ENCODE measurements around the gene SLC36A3. TPM values are rescaled to one million over a fixed set of nuclear protein-coding genes. Genes with fewer than 3 reads are reported as not detected.

The SLC36A3 gene
- total RNA-seq, 1 experiment from 2014 or later, result not detected

DNA sequence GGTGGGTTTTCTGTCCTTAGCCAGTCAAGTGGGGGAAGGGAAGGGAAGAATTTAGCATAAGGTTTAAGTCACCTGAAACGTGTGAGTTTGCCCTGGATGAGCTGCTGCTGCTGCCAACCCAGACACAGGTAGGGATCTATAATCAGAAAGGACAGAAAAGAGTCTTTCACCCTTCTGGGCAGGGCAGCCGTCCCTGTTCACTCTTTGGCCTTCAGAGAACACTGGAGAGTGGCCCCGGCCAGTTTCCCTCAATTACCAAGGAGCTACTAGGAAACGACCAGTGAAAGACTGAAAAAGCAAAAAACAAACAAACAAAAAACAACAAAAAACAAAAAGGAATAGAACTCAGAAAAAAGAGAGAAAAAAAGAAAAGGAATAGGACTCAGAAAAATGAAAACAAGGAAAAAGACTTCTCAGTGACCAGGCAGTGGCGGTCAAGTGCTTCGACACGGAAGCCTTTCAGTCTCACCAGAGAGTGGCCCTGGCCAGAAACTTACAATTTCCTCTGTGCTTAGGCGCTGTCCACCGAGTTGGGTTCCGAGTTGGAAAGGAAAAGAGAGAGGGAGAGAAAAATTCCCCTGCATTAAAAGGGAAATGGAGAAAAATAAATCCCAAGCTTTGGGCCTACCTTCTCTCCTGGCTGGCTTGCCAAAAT, 53.1 kb downstream of the SLC36A3 start (continued):
- no peak for TF ChIP-seq MLX (CRISPR knock-in tag; IDR thresholded peaks at IDR 0.05)

GRCh38 chr5:151249281-151249680, 54.3 kb downstream of the SLC36A3 start:
- TF ChIP-seq E2F5 (CRISPR knock-in tag; IDR thresholded peaks at IDR 0.05) (no peak), GRHL2 (CRISPR knock-in tag; IDR thresholded peaks at IDR 0.05; ENCODE audit: insufficient replicate concordance, severe bottlenecking) (no peak), SMAD3 (CRISPR knock-in tag; IDR thresholded peaks at IDR 0.05; ENCODE audit: borderline replicate concordance) (no peak), FOXJ3 (CRISPR knock-in tag; IDR thresholded peaks at IDR 0.05; ENCODE audit: borderline replicate concordance) (no peak), OVOL2 (CRISPR knock-in tag; IDR thresholded peaks at IDR 0.05; ENCODE audit: borderline replicate concordance) (no peak), NR3C1 (CRISPR knock-in tag; conservative IDR thresholded peaks at IDR 0.05; ENCODE audit: low read depth) (no peak), ZNF396 (CRISPR knock-in tag; IDR thresholded peaks at IDR 0.05; ENCODE audit: borderline replicate concordance) (no peak), JAZF1 (CRISPR knock-in tag; IDR thresholded peaks at IDR 0.05) (no peak), SOX15 (CRISPR knock-in tag; IDR thresholded peaks at IDR 0.05) (no peak)
- TF ChIP-seq, protein P1, sequence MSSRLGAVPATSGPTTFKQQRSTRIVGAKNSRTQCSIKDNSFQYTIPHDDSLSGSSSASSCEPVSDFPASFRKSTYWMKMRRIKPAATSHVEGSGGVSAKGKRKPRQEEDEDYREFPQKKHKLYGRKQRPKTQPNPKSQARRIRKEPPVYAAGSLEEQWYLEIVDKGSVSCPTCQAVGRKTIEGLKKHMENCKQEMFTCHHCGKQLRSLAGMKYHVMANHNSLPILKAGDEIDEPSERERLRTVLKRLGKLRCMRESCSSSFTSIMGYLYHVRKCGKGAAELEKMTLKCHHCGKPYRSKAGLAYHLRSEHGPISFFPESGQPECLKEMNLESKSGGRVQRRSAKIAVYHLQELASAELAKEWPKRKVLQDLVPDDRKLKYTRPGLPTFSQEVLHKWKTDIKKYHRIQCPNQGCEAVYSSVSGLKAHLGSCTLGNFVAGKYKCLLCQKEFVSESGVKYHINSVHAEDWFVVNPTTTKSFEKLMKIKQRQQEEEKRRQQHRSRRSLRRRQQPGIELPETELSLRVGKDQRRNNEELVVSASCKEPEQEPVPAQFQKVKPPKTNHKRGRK (CRISPR knock-in tag; IDR thresholded peaks at IDR 0.05; ENCODE audit: borderline replicate concordance), result no peak
- Mint-ChIP-seq H3K36me3 (no peaks in the 10 kb centered on the region), H3K4me3 (no peak overlapping the region), H3K9me3 (no peaks in the 10 kb centered on the region), H3K27me3 (ENCODE audit: low read depth) (peaks cover 6% of the 10 kb centered on the region), H3K4me1 (peaks cover 28% of the 10 kb centered on the region), H3K27ac (no peak overlapping the region)
- POLR2A ChIA-PET, result no interaction called here
- ATAC-seq (no peak), DNase-seq (ENCODE audit: low spot score) (no peak)
- CTCF ChIA-PET, result interaction anchor here (0.6 kb wide), 1 partner anchor 134 kb away, joined by 3 read pairs; no protein-coding TSS in a partner anchor

DNA sequence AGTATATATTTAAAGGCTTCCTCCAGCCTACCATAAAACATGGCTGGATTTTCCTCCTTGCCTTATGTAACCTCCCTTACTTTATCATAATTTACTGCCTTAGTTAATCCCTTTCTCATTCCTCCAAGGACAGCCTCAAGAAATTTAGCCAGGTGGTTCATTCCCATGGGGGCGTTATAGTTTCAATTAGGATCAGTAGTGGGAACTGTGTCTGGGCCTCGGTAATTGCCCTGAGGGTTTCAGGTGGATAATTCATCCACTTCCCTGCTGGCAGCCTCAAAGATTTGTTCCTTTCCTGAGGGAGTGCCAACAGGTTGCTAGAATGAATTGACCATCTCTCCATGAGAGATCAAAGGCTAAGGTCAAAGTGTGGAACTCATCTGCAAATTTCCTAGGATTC, 54.9 kb downstream of the SLC36A3 start:
- CTCF ChIA-PET, result interaction anchor here (0.6 to 1.5 kb wide), 2 partner anchors 10 to 133 kb away, joined by 3 to 5 read pairs; no protein-coding TSS in a partner anchor
- H3K9me3 Mint-ChIP-seq, result no peaks in the 10 kb centered on the region
- POLR2A ChIA-PET, result no interaction called here

More for the DNA sequence above, 54.9 kb downstream of the SLC36A3 start:
- TF ChIP-seq, protein P2, sequence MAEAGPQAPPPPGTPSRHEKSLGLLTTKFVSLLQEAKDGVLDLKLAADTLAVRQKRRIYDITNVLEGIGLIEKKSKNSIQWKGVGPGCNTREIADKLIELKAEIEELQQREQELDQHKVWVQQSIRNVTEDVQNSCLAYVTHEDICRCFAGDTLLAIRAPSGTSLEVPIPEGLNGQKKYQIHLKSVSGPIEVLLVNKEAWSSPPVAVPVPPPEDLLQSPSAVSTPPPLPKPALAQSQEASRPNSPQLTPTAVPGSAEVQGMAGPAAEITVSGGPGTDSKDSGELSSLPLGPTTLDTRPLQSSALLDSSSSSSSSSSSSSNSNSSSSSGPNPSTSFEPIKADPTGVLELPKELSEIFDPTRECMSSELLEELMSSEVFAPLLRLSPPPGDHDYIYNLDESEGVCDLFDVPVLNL (CRISPR knock-in tag; IDR thresholded peaks at IDR 0.05; ENCODE audit: borderline replicate concordance, low read depth), result no peak
- TF ChIP-seq CREM (CRISPR knock-in tag; IDR thresholded peaks at IDR 0.05) (no peak), ESRRA (CRISPR knock-in tag; IDR thresholded peaks at IDR 0.05; ENCODE audit: borderline replicate concordance) (no peak)
- TF ChIP-seq, protein P1 (CRISPR knock-in tag; IDR thresholded peaks at IDR 0.05; ENCODE audit: borderline replicate concordance), result no peak
- H3K27me3 Mint-ChIP-seq (ENCODE audit: low read depth), result peaks cover 6% of the 10 kb centered on the region
- H3K36me3 Mint-ChIP-seq, result no peaks in the 10 kb centered on the region
- no peak for ATAC-seq
- H3K4me3 Mint-ChIP-seq, result no peak overlapping the region
- peaks cover 23% of the 10 kb centered on the region for H3K4me1 Mint-ChIP-seq
- no peak overlapping the region for H3K27ac Mint-ChIP-seq
- DNase-seq (ENCODE audit: low spot score), result no peak

Data from WTC11 (cell line).